ENCODE measurements around the gene GRM4. TPM values are rescaled to one million over a fixed set of nuclear protein-coding genes. Genes with fewer than 3 reads are reported as not detected.

Gene GRM4
- total and polyA plus RNA-seq, 4 donors: not detected

- no peak overlapping the region for H3K27ac ChIP-seq (ENCODE audit: low read depth in 1 of 2, low read length in 2 of 2)
- 95% methylated on average over 1 of the region's 1 CpG for WGBS
- H3K9me3 ChIP-seq (ENCODE audit: control insufficient read depth in 4 of 4, low read length in 3 of 4): no peaks in the 10 kb centered on the region
- no peaks in the 10 kb centered on the region for H3K36me3 ChIP-seq (ENCODE audit: control insufficient read depth in 4 of 4, insufficient read depth in 3 of 4, low read depth in 1 of 4, low read length in 3 of 4)
- H3K27me3 ChIP-seq (ENCODE audit: control insufficient read depth in 4 of 4, insufficient read depth in 4 of 4, low read length in 3 of 4): no peaks in the 10 kb centered on the region
- no peak overlapping the region for H3K4me3 ChIP-seq (ENCODE audit: low read depth in 1 of 3, low read length in 3 of 3)
- H3K4me1 ChIP-seq (ENCODE audit: control insufficient read depth in 4 of 4, insufficient read depth in 4 of 4, low read length in 3 of 4): peaks cover 5 to 14% (median 10%) of the 10 kb centered on the region in 4 donors
- no peak overlapping the region for H3K9ac ChIP-seq (ENCODE audit: low read depth in 1 of 2, low read length in 2 of 2)
- DNase-seq (ENCODE audit: low spot score): no peak
- TF ChIP-seq NR2F2 (IDR thresholded peaks at IDR 0.05) (no peak), SP1 (IDR thresholded peaks at IDR 0.05) (no peak), JUND (IDR thresholded peaks at IDR 0.05) (no peak), HNF4G (IDR thresholded peaks at IDR 0.05) (no peak), ZBTB33 (IDR thresholded peaks at IDR 0.05) (no peak), RXRA (IDR thresholded peaks at IDR 0.05) (no peak), FOXA1 (IDR thresholded peaks at IDR 0.05) (no peak), EGR1 (IDR thresholded peaks at IDR 0.05; ENCODE audit: low read depth in 2 of 2) (no peak), MAX (IDR thresholded peaks at IDR 0.05) (no peak), YY1 (IDR thresholded peaks at IDR 0.05) (no peak), REST (IDR thresholded peaks at IDR 0.05) (no peak), HNF4A (conservative IDR thresholded peaks at IDR 0.05) (no peak), TAF1 (conservative IDR thresholded peaks at IDR 0.05) (no peak), RAD21 (IDR thresholded peaks at IDR 0.05) (no peak), ATF3 (IDR thresholded peaks at IDR 0.05) (no peak)
Measured at GRCh38 chr6:33997265-33997664, 148.6 kb downstream of the GRM4 start.

GRCh38 chr6:33996120-33996475, 149.8 kb downstream of the GRM4 start:
- TF ChIP-seq NR2F2 (IDR thresholded peaks at IDR 0.05) (no peak), JUND (IDR thresholded peaks at IDR 0.05) (no peak), MAX (IDR thresholded peaks at IDR 0.05) (no peak)
- no peak overlapping the region for H3K27ac ChIP-seq (ENCODE audit: low read depth in 1 of 2, low read length in 2 of 2)
- H3K9me3 ChIP-seq (ENCODE audit: control insufficient read depth in 4 of 4, low read length in 3 of 4): no peaks in the 10 kb centered on the region
- H3K4me3 ChIP-seq (ENCODE audit: low read depth in 1 of 3, low read length in 3 of 3): no peak overlapping the region
- peaks cover 5 to 14% (median 10%) of the 10 kb centered on the region in 4 donors for H3K4me1 ChIP-seq (ENCODE audit: control insufficient read depth in 4 of 4, insufficient read depth in 4 of 4, low read length in 3 of 4)
- H3K27me3 ChIP-seq (ENCODE audit: control insufficient read depth in 4 of 4, insufficient read depth in 4 of 4, low read length in 3 of 4): no peaks in the 10 kb centered on the region
- H3K9ac ChIP-seq (ENCODE audit: low read depth in 1 of 2, low read length in 2 of 2): no peak overlapping the region
- H3K36me3 ChIP-seq (ENCODE audit: control insufficient read depth in 4 of 4, insufficient read depth in 3 of 4, low read depth in 1 of 4, low read length in 3 of 4): no peaks in the 10 kb centered on the region
- WGBS: 87% methylated on average over 5 of the region's 5 CpGs
- no peak for DNase-seq (ENCODE audit: low spot score)
